Measurements from ENCODE around the gene HLA-DOB. TPM values are rescaled to one million over a fixed set of nuclear protein-coding genes. Genes with fewer than 3 reads are reported as not detected.

HLA-DOB gene
- total RNA-seq, 1 donor from 2014 or later: 4.2 TPM

Other genes starting within 250 kb of the HLA-DOB start
- gene HLA-DRB1, start 227.2 kb downstream of the HLA-DOB start, total RNA-seq: 33.1 and 33.7 TPM in 2 replicates
- gene HLA-DQA1, start 179.6 kb downstream of the HLA-DOB start, total RNA-seq: 12.5 and 13.3 TPM in 2 replicates
- 4.3 and 4.7 TPM in 2 replicates for gene HLA-DQB1, start 150.3 kb downstream of the HLA-DOB start, total RNA-seq
- gene HLA-DQA2, start 75.6 kb downstream of the HLA-DOB start, total RNA-seq: 1.8 and 2.7 TPM in 2 replicates
- 0.51 and 0.67 TPM in 2 replicates for gene HLA-DQB2, start 53.5 kb downstream of the HLA-DOB start, total RNA-seq
- 160 and 167 TPM in 2 replicates for gene TAP2, start 21.7 kb upstream of the HLA-DOB start, total RNA-seq
- gene PSMB8, start 27.0 kb upstream of the HLA-DOB start, total RNA-seq: 353 and 358 TPM in 2 replicates
- 284 and 290 TPM in 2 replicates for gene TAP1, start 36.7 kb upstream of the HLA-DOB start, total RNA-seq
- gene PSMB9, start 37.2 kb upstream of the HLA-DOB start, total RNA-seq: 249 and 253 TPM in 2 replicates
- gene HLA-DMB, start 124.0 kb upstream of the HLA-DOB start, total RNA-seq: 2.7 and 2.8 TPM in 2 replicates
- 14.1 and 14.2 TPM in 2 replicates for gene HLA-DMA, start 136.1 kb upstream of the HLA-DOB start, total RNA-seq
- gene BRD2, start 151.6 kb upstream of the HLA-DOB start, total RNA-seq: 316 and 330 TPM in 2 replicates
- gene HLA-DOA, start 192.6 kb upstream of the HLA-DOB start, total RNA-seq: 1.8 and 2.0 TPM in 2 replicates

Data from activated T-helper 1 cell treated with anti-CD3 and anti-CD28 coated beads, Interleukin-12 subunit alpha, Interleukin-12 subunit beta, Interleukin-2, Interleukin-4 antibody, amounts not matched to agents 30 ng/mL and 10 ng/mL and 1 ng/mL, durations not matched to agents 14 hours and 24 hours and 36 hours (primary cell).